ENCODE results near the gene RAMP3.
"Not testable (repeated sequence)": the region's sequence is repeated elsewhere in the genome, so short reads cannot be mapped to it uniquely, and the experiment has no call there.

- TF ChIP-seq CTCF (IDR thresholded peaks at IDR 0.05; ENCODE audit: insufficient read depth, low read depth, low read length); EZH2 (IDR thresholded peaks at IDR 0.05; ENCODE audit: insufficient read depth, low read length): not testable (repeated sequence)
Measured at GRCh38 chr7:45206266-45206665, 48.7 kb downstream of the RAMP3 start.

Measured in astrocyte (in vitro differentiated cells and primary cell).